GM12878 (cell line): ENCODE data around the gene TGFBRAP1.

Source experiments
- BHLHE40 ChIP-seq, 2 experiments: fragments of 450-650 bp in 1 of 2; IDR thresholded peaks; 2 replicates each; pipeline ENCODE4 v1.6.1; 2011 to 2017; ENCODE audit warnings: low read depth in 2 of 2, borderline replicate concordance in 1 of 2, improper control_type of control experiment in 1 of 2, low read length in 1 of 2, mild to moderate bottlenecking in 1 of 2
- EZH2 ChIP-seq: IDR thresholded peaks from 2 replicates; pipeline ENCODE4 v1.6.1; 2012; ENCODE audit warnings: low read depth, mild to moderate bottlenecking, control low read depth, inconsistent platforms, low read length, borderline replicate concordance; ENCODE audit not compliant: control insufficient read depth
- POLR2A ChIP-seq: IDR thresholded peaks from 2 replicates; pipeline ENCODE4 v1.6.1; 2011; ENCODE audit warnings: low read depth, mild to moderate bottlenecking, low read length

- no peak for TF ChIP-seq POLR2A
- no peak for TF ChIP-seq EZH2
- TF ChIP-seq BHLHE40 (IDR thresholded peaks at IDR 0.05; ENCODE audit: borderline replicate concordance in 1 of 2, low read depth in 2 of 2, low read length in 1 of 2): no peak
These were observed 5.4 kb downstream of the TGFBRAP1 start for GRCh38 chr2:105324101-105324500.
